K562 (cell line): Measurements from ENCODE around the gene OR2F2. TPM values are rescaled to one million over a fixed set of nuclear protein-coding genes. Genes with fewer than 3 reads are reported as not detected.
A peak's percentile ranks its signal among the peaks of the same experiment; 100 is the strongest.

Experiments used
- CBX3 ChIP-seq, 2 experiments: IDR thresholded peaks; 1 replicate in 1 of 2; 2 replicates in 1 of 2; pipeline ENCODE4 v1.6.1; 2012; ENCODE audit warnings: inconsistent platforms in 2 of 2, low read length in 2 of 2, borderline replicate concordance in 1 of 2, control low read depth in 1 of 2
- CEBPB ChIP-seq: fragments of 450-650 bp; IDR thresholded peaks from 2 replicates; pipeline ENCODE4 v1.6.1; 2016; ENCODE audit warnings: missing genetic modification characterization, missing compliant biosample characterization
- CHAMP1 ChIP-seq: fragments of 450-650 bp; IDR thresholded peaks from 2 replicates; pipeline ENCODE4 v1.6.1; 2016; ENCODE audit warnings: mild to moderate bottlenecking
- CREB1 ChIP-seq, 2 experiments: sonication (generic) in 1 of 2; formaldehyde crosslinking in 1 of 2; IDR thresholded peaks; 2 replicates each; pipeline versions ENCODE4 v1.6.1 to v1.8.0; 2012 to 2022; ENCODE audit warnings: inconsistent platforms in 1 of 2, mild to moderate bottlenecking in 1 of 2, missing genetic modification reagents in 1 of 2, moderate library complexity in 1 of 2
- CREM ChIP-seq: IDR thresholded peaks from 2 replicates; pipeline ENCODE4 v1.6.1; 2014; ENCODE audit warnings: antibody characterized with exemption, low read depth
- FOS ChIP-seq: IDR thresholded peaks from 3 replicates; pipeline ENCODE4 v1.6.1; 2011; ENCODE audit not compliant: insufficient read length; ENCODE audit errors: extremely low read depth
- FOXK1 ChIP-seq: sonication (generic); formaldehyde crosslinking; IDR thresholded peaks from 2 replicates; pipeline ENCODE4 v1.8.0; 2022; ENCODE audit warnings: missing genetic modification reagents, mild to moderate bottlenecking, borderline replicate concordance
- FOXM1 ChIP-seq, 2 experiments: fragments of 450-650 bp in 1 of 2; sonication (generic) in 1 of 2; formaldehyde crosslinking in 1 of 2; IDR thresholded peaks; 2 replicates each; pipeline versions ENCODE4 v1.6.1 to v1.9.0; 2017 to 2022; ENCODE audit warnings: low read depth in 2 of 2, mild to moderate bottlenecking in 2 of 2, missing genetic modification reagents in 1 of 2, moderate library complexity in 1 of 2
- GTF2A2 ChIP-seq: IDR thresholded peaks from 2 replicates; pipeline ENCODE4 v1.6.1; 2016; ENCODE audit warnings: mild to moderate bottlenecking, missing genetic modification characterization, missing compliant biosample characterization
- HCFC1 ChIP-seq: IDR thresholded peaks from 2 replicates; pipeline ENCODE4 v1.6.1; 2012; ENCODE audit warnings: low read depth, low read length, improper control_type of control experiment
- KAT2B ChIP-seq: IDR thresholded peaks from one replicate; pipeline ENCODE4 v1.6.1; 2012; ENCODE audit warnings: low read depth, mild to moderate bottlenecking, control low read depth, inconsistent platforms, low read length, moderate library complexity
- LCOR ChIP-seq: sonication (generic); formaldehyde crosslinking; IDR thresholded peaks from 2 replicates; pipeline ENCODE4 v1.8.0; 2022; ENCODE audit warnings: mild to moderate bottlenecking, missing genetic modification reagents
- MCM3 ChIP-seq: fragments of 450-650 bp; IDR thresholded peaks from 2 replicates; pipeline ENCODE4 v1.6.1; 2016
- MECOM ChIP-seq: fragments of 250-450 bp; sonication (Bioruptor Pico); IDR thresholded peaks from 2 replicates; pipeline ENCODE4 v1.8.0; 2022; ENCODE audit warnings: inconsistent platforms
- NELFE ChIP-seq: IDR thresholded peaks from 2 replicates; pipeline ENCODE4 v1.6.1; 2011; ENCODE audit warnings: mild to moderate bottlenecking; ENCODE audit not compliant: insufficient read depth, insufficient read length
- PPARD ChIP-seq: fragments of 250-450 bp; sonication (Bioruptor Pico); IDR thresholded peaks from 2 replicates; pipeline ENCODE4 v1.8.0; 2022; ENCODE audit warnings: inconsistent platforms, mild to moderate bottlenecking, moderate library complexity
- SMAD1 ChIP-seq: fragments of 150-350 bp; IDR thresholded peaks from 2 replicates; pipeline ENCODE4 v1.6.1; 2014; ENCODE audit warnings: low read length, low read depth; ENCODE audit not compliant: partially characterized antibody
- SMC3 ChIP-seq: conservative IDR thresholded peaks from 2 replicates; pipeline ENCODE4 v1.6.1; 2011; ENCODE audit warnings: low read depth, low read length, improper control_type of control experiment; ENCODE audit not compliant: insufficient read depth
- THRB ChIP-seq: fragments of 450-650 bp; formaldehyde crosslinking; conservative IDR thresholded peaks from 2 replicates; pipeline ENCODE4 v1.4.0; 2022; ENCODE audit warnings: mild to moderate bottlenecking, missing genetic modification characterization
- ZNF174 ChIP-seq: fragments of 250-450 bp; sonication (Bioruptor Pico); IDR thresholded peaks from 2 replicates; pipeline ENCODE4 v1.4.0; 2020; ENCODE audit warnings: mild to moderate bottlenecking
- ZNF217 ChIP-seq: sonication (generic); formaldehyde crosslinking; IDR thresholded peaks from 2 replicates; pipeline ENCODE4 v1.8.0; 2022; ENCODE audit warnings: mild to moderate bottlenecking, missing genetic modification reagents
- ZNF384 ChIP-seq: IDR thresholded peaks from 2 replicates; pipeline ENCODE4 v1.6.1; 2012; ENCODE audit warnings: low read depth, low read length, improper control_type of control experiment
- ZNF41 ChIP-seq: fragments of 250-450 bp; sonication (Bioruptor Pico); conservative IDR thresholded peaks from 2 replicates; pipeline ENCODE4 v1.4.0; 2020; ENCODE audit warnings: mild to moderate bottlenecking
- ZNF512 ChIP-seq: IDR thresholded peaks from 2 replicates; pipeline ENCODE4 v1.6.1; 2016; ENCODE audit warnings: missing genetic modification characterization, missing compliant biosample characterization
- polyA plus RNA-seq, 8 experiments: library from polyadenylated mRNA; depleted of rRNA in 4 of 8; stranded (reverse) in 5 of 8; unstranded in 3 of 8; fragments of >200 nt; fragmentation: Nextera tagmentation in 2 of 8; fragmentation: Illumina TruSeq in 1 of 8; extraction: Ambion mirVana in 2 of 8; extraction: Trizol in 1 of 8; gene quantifications; 2 replicates each; pipeline versions ENCODE4 v1.2.1 to v1.2.3, GENCODE V29; 2011 to 2014; ENCODE audit warnings: inconsistent platforms in 1 of 8, missing spikeins in 1 of 8
- total RNA-seq, 7 experiments: library from RNA; depleted of rRNA in 6 of 7; stranded (reverse); fragments of >200 nt in 6 of 7; fragmentation: Illumina TruSeq in 2 of 7; extraction: Trizol in 2 of 7; gene quantifications; 2 replicates each; pipeline versions ENCODE4 v1.2.1 to v1.2.3, GENCODE V29; 2011 to 2021; ENCODE audit warnings: low replicate concordance in 1 of 7

The OR2F2 gene
- total and polyA plus RNA-seq, 9 of the 15 experiments (the other 6 are each of a cell fraction or from before 2014, with no cell fraction given), result not detected

GRCh38 chr7:143892527-143893300, 42.3 kb upstream of the OR2F2 start (continued):
- TF ChIP-seq CBX3 (IDR thresholded peaks at IDR 0.05; ENCODE audit: borderline replicate concordance in 1 of 2, low read length in 2 of 2), result peak in 1 of 2 experiments; percentile 51; a peak in 1 of 3 replicates
- TF ChIP-seq SMC3, result 0 out of 2 replicates have a peak, but pooled peaks have one; percentile 28
- peak; percentile 60; the same call in 1 of the 2 replicates for TF ChIP-seq FOXM1 (IDR thresholded peaks at IDR 0.05; ENCODE audit: low read depth)
- TF ChIP-seq FOXM1 (CRISPR knock-in tag; IDR thresholded peaks at IDR 0.05; ENCODE audit: low read depth), result no peak
- TF ChIP-seq ZNF384, result peak; percentile 80
- TF ChIP-seq KAT2B, result no peak
- no peak for TF ChIP-seq FOXK1 (CRISPR knock-in tag)
- no peak for TF ChIP-seq HCFC1
- TF ChIP-seq CREM, result peak; percentile 56
- TF ChIP-seq ZNF41 (CRISPR knock-in tag), result no peak
- peak; percentile 50; the same call in 1 of the 2 replicates for TF ChIP-seq CHAMP1
- TF ChIP-seq ZNF512, result 0 out of 2 replicates have a peak, but pooled peaks have one; percentile 8
- TF ChIP-seq SMAD1, result no peak
- TF ChIP-seq MCM3, result no peak
- no peak for TF ChIP-seq ZNF217 (CRISPR knock-in tag)
- TF ChIP-seq FOS, result no peak
- no peak for TF ChIP-seq PPARD (CRISPR knock-in tag)
- TF ChIP-seq CEBPB, result no peak
- TF ChIP-seq THRB (CRISPR knock-in tag), result no peak
- no peak for TF ChIP-seq ZNF174
- no peak for TF ChIP-seq NELFE
- 0 out of 2 replicates have a peak, but pooled peaks have one; percentile 46 for TF ChIP-seq MECOM
- no peak for TF ChIP-seq GTF2A2 (tag)
- TF ChIP-seq LCOR (CRISPR knock-in tag), result 0 out of 2 replicates have a peak, but pooled peaks have one; percentile 27
- 0 out of 2 replicates have a peak, but pooled peaks have one; percentile 43 for TF ChIP-seq CREB1 (IDR thresholded peaks at IDR 0.05)
- no peak for TF ChIP-seq CREB1 (CRISPR knock-in tag; IDR thresholded peaks at IDR 0.05)
